Gastroesophageal sphincter (tissue), 3 donors: ENCODE results near the gene TGM6.

Experiments used
- CTCF ChIP-seq, 4 experiments: fragments of 200-600 bp in 2 of 4; fragments of 450-650 bp in 2 of 4; sonication (generic) in 1 of 4; IDR thresholded peaks; one replicate each; pipeline ENCODE4 v1.5.1; 2017 to 2019; ENCODE audit warnings: antibody characterized with exemption in 4 of 4, mild to moderate bottlenecking in 2 of 4, moderate library complexity in 2 of 4
- EP300 ChIP-seq: sonication (generic); formaldehyde crosslinking; IDR thresholded peaks from one replicate; pipeline ENCODE4 v1.6.1; 2017; ENCODE audit warnings: antibody characterized with exemption, mild to moderate bottlenecking
- POLR2A ChIP-seq, 2 donors: fragments of 450-650 bp; IDR thresholded peaks; one replicate each; pipeline ENCODE4 v1.6.1; 2017; ENCODE audit warnings: antibody characterized with exemption in 2 of 2, mild to moderate bottlenecking in 2 of 2, moderate library complexity in 1 of 2
- POLR2AphosphoS5 ChIP-seq: sonication (generic); formaldehyde crosslinking; IDR thresholded peaks from one replicate; pipeline ENCODE4 v1.6.1; 2017; ENCODE audit warnings: antibody characterized with exemption

- no peak for TF ChIP-seq CTCF (IDR thresholded peaks at IDR 0.05)
- TF ChIP-seq POLR2A (IDR thresholded peaks at IDR 0.05), result no peak
- TF ChIP-seq EP300, result no peak
- TF ChIP-seq POLR2AphosphoS5, result no peak
Measured at GRCh38 chr20:2332711-2333110, 48.0 kb upstream of the TGM6 start.
